Glutamatergic neuron (in vitro differentiated cells): ENCODE measurements around the gene GSK3A. TPM values are rescaled to one million over a fixed set of nuclear protein-coding genes. Genes with fewer than 3 reads are reported as not detected.

Experiments used
- DNase-seq: peaks from one replicate; pipeline ENCODE4 v3.0.0; 2022
- H3K27ac Mint-ChIP-seq: one replicate; pipeline ENCODE4 v1.8.0; 2020; ENCODE audit warnings: mild to moderate bottlenecking, mixed read lengths, inconsistent platforms; ENCODE audit not compliant: unreplicated experiment
- H3K27me3 Mint-ChIP-seq: one replicate; pipeline ENCODE4 v1.8.0; 2020; ENCODE audit warnings: mild to moderate bottlenecking, moderate library complexity, mixed read lengths, inconsistent platforms; ENCODE audit not compliant: unreplicated experiment
- H3K36me3 Mint-ChIP-seq: one replicate; pipeline ENCODE4 v1.8.0; 2020; ENCODE audit warnings: mild to moderate bottlenecking, mixed read lengths, inconsistent platforms; ENCODE audit not compliant: unreplicated experiment
- H3K4me1 Mint-ChIP-seq: one replicate; pipeline ENCODE4 v1.8.0; 2020; ENCODE audit warnings: mild to moderate bottlenecking, low read depth, mixed read lengths, inconsistent platforms; ENCODE audit not compliant: unreplicated experiment
- H3K4me3 Mint-ChIP-seq: one replicate; pipeline ENCODE4 v1.8.0; 2020; ENCODE audit warnings: mild to moderate bottlenecking, mixed read lengths, inconsistent platforms; ENCODE audit not compliant: unreplicated experiment
- H3K9me3 Mint-ChIP-seq: one replicate; pipeline ENCODE4 v1.8.0; 2020; ENCODE audit warnings: mild to moderate bottlenecking, moderate library complexity, mixed read lengths, inconsistent platforms; ENCODE audit not compliant: unreplicated experiment
- total RNA-seq: library from RNA; stranded (reverse); fragmentation: NEBNext Ultra II Directional; extraction: Animal tissue kit (Norgen Biotek cat#: 25700); gene quantifications from one replicate; pipeline ENCODE4 v1.2.1, GENCODE V29; 2021; ENCODE audit not compliant: unreplicated experiment
- TF ChIP-seq, protein P1 (sequence below): fragments of 200-600 bp; sonication (generic); IDR thresholded peaks from one replicate; pipeline ENCODE4 v1.5.0; 2021; ENCODE audit not compliant: partially characterized antibody, unreplicated experiment

The GSK3A gene
- total RNA-seq, 1 donor from 2014 or later, result 83.2 TPM

DNA sequence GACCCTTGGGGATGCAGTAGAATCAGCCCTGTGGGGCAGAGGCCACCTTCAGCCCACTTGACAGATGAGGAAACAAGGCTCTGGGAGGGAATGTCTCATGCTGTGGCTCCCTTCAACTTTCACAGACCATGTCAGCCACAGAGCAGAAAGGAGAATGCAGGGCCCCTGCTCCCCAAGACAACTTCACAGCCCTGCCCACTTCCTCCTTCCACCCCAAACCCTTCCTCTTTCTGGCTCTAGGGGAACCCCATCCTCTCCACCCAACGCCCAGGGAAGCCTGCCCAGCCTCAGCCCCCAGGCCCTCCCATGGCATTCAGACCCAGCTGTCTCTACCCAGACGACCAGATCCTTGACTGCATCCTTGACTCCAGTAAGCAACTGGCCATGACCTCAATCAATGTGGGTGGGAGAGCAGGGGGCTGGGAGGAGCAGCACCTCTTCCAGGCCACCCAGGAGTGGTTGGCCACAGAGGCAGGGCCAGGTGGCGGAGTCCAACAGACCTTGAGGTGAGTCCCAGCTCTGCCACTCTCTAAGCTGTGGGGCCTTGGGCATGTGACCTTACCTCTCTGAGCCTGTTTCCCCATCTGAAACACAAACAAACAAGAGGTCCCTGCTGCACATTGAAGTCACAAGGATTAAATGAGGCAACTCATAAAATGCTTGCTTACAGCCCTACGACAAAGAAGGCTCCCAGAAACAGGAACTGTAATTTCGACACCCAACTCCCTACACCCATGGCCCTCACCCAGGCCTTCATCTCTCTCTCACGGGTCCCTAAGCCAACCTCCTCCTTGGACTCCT is 40.7 kb downstream of the GSK3A start:
- no peak overlapping the region for H3K27ac Mint-ChIP-seq
- H3K9me3 Mint-ChIP-seq, result peaks cover 7% of the 10 kb centered on the region
- H3K27me3 Mint-ChIP-seq, result peaks cover 5% of the 10 kb centered on the region
- H3K4me3 Mint-ChIP-seq, result no peak overlapping the region
- TF ChIP-seq, protein P1, sequence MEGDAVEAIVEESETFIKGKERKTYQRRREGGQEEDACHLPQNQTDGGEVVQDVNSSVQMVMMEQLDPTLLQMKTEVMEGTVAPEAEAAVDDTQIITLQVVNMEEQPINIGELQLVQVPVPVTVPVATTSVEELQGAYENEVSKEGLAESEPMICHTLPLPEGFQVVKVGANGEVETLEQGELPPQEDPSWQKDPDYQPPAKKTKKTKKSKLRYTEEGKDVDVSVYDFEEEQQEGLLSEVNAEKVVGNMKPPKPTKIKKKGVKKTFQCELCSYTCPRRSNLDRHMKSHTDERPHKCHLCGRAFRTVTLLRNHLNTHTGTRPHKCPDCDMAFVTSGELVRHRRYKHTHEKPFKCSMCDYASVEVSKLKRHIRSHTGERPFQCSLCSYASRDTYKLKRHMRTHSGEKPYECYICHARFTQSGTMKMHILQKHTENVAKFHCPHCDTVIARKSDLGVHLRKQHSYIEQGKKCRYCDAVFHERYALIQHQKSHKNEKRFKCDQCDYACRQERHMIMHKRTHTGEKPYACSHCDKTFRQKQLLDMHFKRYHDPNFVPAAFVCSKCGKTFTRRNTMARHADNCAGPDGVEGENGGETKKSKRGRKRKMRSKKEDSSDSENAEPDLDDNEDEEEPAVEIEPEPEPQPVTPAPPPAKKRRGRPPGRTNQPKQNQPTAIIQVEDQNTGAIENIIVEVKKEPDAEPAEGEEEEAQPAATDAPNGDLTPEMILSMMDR, result no peak
- H3K4me1 Mint-ChIP-seq, result no peaks in the 10 kb centered on the region
- DNase-seq, result no peak
- H3K36me3 Mint-ChIP-seq, result peaks cover 8% of the 10 kb centered on the region

DNA sequence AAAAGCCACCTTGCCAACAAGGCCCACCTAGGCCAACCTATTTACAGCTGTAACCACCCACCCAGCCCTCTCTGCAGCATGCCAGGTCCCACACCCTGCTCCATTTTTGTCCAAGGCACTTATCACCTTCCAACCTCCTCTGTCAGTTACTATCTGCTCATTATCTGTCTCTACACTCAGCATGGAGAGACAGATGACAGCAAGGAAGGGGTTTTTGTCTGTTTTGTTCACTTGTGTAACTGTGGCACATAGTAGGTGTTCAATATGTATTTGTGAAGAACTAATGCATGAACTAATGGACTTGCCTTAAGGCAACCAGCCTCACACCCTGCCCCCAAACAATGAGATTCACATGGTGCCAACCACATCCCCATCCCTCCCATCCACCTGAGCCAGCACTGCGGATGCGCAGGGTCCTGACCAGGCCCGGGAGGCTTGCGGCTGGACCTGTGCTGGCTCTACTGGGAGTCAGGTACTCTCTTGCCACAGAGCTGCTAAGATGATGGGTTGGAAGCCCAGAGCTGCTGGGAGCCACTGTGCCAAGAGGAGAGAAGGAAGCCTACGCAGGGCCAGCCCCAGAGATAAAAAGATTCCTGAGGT is 42.2 kb downstream of the GSK3A start:
- Mint-ChIP-seq H3K4me1 (no peaks in the 10 kb centered on the region), H3K36me3 (peaks cover 8% of the 10 kb centered on the region), H3K9me3 (peaks cover 7% of the 10 kb centered on the region), H3K27ac (peak overlapping the region; percentile 18), H3K27me3 (peaks cover 9% of the 10 kb centered on the region), H3K4me3 (no peak overlapping the region)
- TF ChIP-seq, protein P1, result no peak
- no peak for DNase-seq

DNA sequence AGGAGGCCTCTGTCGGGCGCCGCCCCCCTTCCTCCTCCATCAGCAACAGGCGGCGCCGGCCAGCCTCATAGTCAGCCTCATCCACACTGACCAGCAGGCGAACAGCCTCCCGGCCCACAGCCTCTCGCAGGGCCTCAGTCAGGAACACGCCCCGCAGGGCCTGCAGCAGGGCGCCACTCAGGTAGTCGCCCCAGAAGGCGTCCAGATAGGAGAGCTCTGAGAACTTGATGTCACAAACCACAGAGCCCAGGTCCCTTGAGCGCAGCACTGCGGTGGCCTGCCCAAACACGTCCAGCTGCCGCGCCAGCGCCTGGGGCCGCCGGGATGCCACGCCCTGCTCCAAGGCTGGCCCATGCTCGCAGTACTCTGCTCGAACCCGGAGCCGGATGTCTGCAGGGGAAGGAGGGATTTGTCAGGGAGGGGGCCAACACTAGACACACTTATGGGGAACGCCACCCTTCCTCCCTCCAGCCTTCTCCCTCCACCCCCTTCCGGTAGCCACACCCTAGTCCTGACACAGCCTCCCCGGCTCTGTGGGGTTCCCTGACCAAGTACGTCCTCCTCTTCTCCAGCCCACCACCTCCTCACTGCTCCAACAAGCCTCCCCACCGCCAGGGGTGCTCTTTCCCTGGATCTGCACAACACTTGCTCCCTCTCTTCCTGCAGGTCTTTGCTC is 42.8 kb downstream of the GSK3A start:
- H3K27ac Mint-ChIP-seq, result peak overlapping the region; percentile 18
- peaks cover 9% of the 10 kb centered on the region for H3K27me3 Mint-ChIP-seq
- peaks cover 8% of the 10 kb centered on the region for H3K36me3 Mint-ChIP-seq
- peaks cover 7% of the 10 kb centered on the region for H3K9me3 Mint-ChIP-seq
- TF ChIP-seq, protein P1, result no peak
- H3K4me1 Mint-ChIP-seq, result no peaks in the 10 kb centered on the region
- DNase-seq, result no peak
- H3K4me3 Mint-ChIP-seq, result no peak overlapping the region

DNA sequence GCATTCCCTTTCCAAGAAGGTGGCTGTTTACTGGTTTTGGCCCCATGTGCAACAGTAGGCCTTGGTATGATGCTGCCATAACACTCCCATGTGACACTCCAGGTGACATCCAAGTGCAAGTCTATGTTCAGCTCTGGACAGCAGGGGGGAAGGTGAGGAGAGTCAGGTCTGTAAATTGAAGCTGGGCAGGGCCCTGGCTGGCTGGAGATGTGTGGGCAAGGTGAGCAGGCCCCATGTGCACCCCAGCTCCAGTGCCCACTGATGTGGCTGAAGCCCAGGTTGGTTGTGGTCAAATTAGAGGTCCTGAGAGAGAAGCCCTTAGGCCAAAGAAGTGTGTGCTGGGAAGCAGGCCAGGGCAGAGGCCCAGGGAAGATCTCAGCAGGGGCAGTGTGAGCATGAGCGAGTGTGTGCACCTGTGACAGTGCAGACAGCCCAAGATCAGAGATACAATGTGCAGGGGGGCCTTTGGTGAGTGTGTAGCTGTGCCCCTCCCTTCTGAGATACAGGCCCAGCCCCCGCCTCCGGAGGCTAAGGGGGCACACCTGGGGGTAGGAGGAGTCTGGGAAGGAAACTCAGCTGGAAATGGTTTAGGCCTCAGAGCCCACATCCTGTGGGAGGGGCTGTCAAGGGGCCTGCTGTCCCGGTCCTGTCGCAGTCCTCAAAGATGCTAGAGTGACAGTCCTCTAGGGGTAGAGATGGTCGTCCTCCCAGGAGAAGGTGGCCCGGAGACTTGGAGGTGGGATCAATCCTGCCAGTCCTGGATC is 43.5 kb downstream of the GSK3A start:
- no peak overlapping the region for H3K4me3 Mint-ChIP-seq
- H3K36me3 Mint-ChIP-seq, result peaks cover 8% of the 10 kb centered on the region
- peak overlapping the region; percentile 48 for H3K27ac Mint-ChIP-seq
- DNase-seq, result no peak
- H3K27me3 Mint-ChIP-seq, result peaks cover 9% of the 10 kb centered on the region
- H3K4me1 Mint-ChIP-seq, result no peaks in the 10 kb centered on the region
- H3K9me3 Mint-ChIP-seq, result peaks cover 7% of the 10 kb centered on the region
- TF ChIP-seq, protein P1, result no peak
